Psoas muscle (tissue), 8 donors: ENCODE data around the gene TAF13. TPM values are rescaled to one million over a fixed set of nuclear protein-coding genes. Genes with fewer than 3 reads are reported as not detected.

Experiments used
- ATAC-seq, 4 donors: fragments of 200-7000 bp; cut with Tn5 transposase; one replicate each; pipeline ENCODE4 v1.9.1; 2020; ENCODE audit warnings: moderate library complexity in 3 of 4, mild to moderate bottlenecking in 2 of 4
- DNase-seq, 2 donors: peaks; one replicate each; pipeline ENCODE4 v3.0.0-alpha.2; 2020
- H3K27ac ChIP-seq: fragments of 200-600 bp; one replicate; pipeline ENCODE4 v1.8.0; 2022
- H3K27me3 ChIP-seq, 3 donors: fragments of 200-600 bp in 1 of 3; one replicate each; pipeline versions ENCODE4 v1.6.1 to v1.8.0; 2013 to 2022; ENCODE audit warnings: low read length in 2 of 3, mild to moderate bottlenecking in 2 of 3, moderate library complexity in 1 of 3; ENCODE audit not compliant: insufficient read depth in 3 of 3
- H3K36me3 ChIP-seq, 2 donors: fragments of 200-600 bp in 1 of 2; one replicate each; pipeline versions ENCODE4 v1.6.1 to v1.8.0; 2013 to 2022; ENCODE audit warnings: low read depth in 1 of 2, mild to moderate bottlenecking in 1 of 2, moderate library complexity in 1 of 2; ENCODE audit not compliant: insufficient read depth in 1 of 2
- H3K4me1 ChIP-seq: fragments of 200-600 bp; one replicate; pipeline ENCODE4 v1.8.0; 2022
- H3K4me3 ChIP-seq: fragments of 200-600 bp; one replicate; pipeline ENCODE4 v1.8.0; 2022; ENCODE audit warnings: mild to moderate bottlenecking
- H3K9me3 ChIP-seq: fragments of 200-600 bp; one replicate; pipeline ENCODE4 v1.8.0; 2022
- WGBS, 3 donors: extraction: QIAGEN DNeasy Blood & Tissue Kit; methylation state at CpG; one replicate each; pipeline versions ENCODE4 v1.1.6 to v1.1.7; 2013; 5-methylcytosine and 5-hydroxymethylcytosine counted together
- intact Hi-C, 2 donors: fragments of 100-400 bp; cut with DNase I; formaldehyde crosslinking; loops; one replicate each; pipeline versions ENCODE4 v1.11.0 to v1.14.2; 2022
- polyA plus RNA-seq, 3 donors: library from polyadenylated mRNA; stranded (reverse); fragments of 200-250 nt; gene quantifications; one replicate each; pipeline ENCODE4 v1.2.3, GENCODE V29; 2013
- total RNA-seq, 4 donors: library from RNA; stranded (reverse); fragmentation: NEBNext Ultra II Directional in 2 of 4; extraction: Animal tissue kit (Norgen Biotek cat#: 25700) in 2 of 4; gene quantifications; one replicate each; pipeline versions ENCODE4 v1.2.1 to v1.2.4, GENCODE V29; 2021 to 2023
- TF ChIP-seq, protein P1 (sequence below): fragments of 200-600 bp; IDR thresholded peaks from one replicate; pipeline ENCODE4 v1.8.0; 2022; ENCODE audit warnings: antibody characterized with exemption
- donor health status: healthy with polysubstance abuse.
- donor health status: DM: no; HTN: no; CAD: no; lungs with moderate emphysema.
- donor health status: Bipolar disorder and iron deficiency.
- donor health status: healthy.
- donor health status: DM: yes; HTN: yes; CAD: no.
- donor health status: DM: no; HTN: no; CAD: no.
- donor health status: DM: no; HTN: no; CAD: no.
- donor health status: DM: yes; HTN: yes; CAD: no.

The TAF13 gene
- total and polyA plus RNA-seq, 7 donors, result 61.5 to 228 (median 77.0) TPM

DNA sequence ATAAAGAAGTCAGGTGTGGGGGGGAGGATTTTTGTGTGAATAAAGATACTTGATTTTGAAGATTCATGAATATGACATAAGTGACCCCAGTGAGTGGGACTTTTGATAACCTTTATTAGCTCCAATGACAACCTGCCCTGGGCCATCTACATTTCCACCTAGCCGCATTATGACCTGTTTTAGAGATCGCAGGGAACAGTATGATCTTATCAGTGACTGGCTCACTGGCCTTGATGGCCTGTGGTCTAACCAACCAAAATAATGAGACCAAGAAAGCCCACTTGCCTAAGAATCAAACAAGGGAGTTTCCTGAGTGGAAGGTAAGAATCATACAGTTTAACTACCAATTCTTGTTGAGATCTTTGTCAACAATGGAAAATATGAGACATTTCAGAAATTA lies 39.9 kb upstream of the TAF13 start:
- TF ChIP-seq, protein P1, sequence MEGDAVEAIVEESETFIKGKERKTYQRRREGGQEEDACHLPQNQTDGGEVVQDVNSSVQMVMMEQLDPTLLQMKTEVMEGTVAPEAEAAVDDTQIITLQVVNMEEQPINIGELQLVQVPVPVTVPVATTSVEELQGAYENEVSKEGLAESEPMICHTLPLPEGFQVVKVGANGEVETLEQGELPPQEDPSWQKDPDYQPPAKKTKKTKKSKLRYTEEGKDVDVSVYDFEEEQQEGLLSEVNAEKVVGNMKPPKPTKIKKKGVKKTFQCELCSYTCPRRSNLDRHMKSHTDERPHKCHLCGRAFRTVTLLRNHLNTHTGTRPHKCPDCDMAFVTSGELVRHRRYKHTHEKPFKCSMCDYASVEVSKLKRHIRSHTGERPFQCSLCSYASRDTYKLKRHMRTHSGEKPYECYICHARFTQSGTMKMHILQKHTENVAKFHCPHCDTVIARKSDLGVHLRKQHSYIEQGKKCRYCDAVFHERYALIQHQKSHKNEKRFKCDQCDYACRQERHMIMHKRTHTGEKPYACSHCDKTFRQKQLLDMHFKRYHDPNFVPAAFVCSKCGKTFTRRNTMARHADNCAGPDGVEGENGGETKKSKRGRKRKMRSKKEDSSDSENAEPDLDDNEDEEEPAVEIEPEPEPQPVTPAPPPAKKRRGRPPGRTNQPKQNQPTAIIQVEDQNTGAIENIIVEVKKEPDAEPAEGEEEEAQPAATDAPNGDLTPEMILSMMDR, result no peak
- intact Hi-C loops, result no loop called here
- WGBS, 3 donors, result 94 to 100% (median 97%) methylated on average over 2 of the region's 2 CpGs

DNA sequence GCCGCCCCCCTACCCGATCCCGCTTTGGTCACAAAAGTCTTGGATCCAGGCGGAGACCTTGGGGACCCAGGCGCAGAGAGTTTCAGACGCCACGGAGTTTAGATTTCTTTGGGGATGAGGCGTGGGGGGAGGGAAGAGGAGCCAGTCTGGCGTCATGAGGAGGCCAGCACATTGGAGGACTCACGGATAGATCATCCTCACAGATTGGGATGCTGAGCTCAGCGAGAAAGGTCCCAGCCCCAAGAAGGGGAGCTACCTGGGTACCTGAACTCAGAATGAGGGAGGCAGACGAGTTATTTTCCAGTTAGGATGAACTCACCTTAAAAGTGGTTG lies 38.5 kb upstream of the TAF13 start:
- Histone ChIP-seq H3K27me3 (peaks cover 0 to 40% (median 0%) of the 10 kb centered on the region in 3 donors), H3K36me3 (no peaks in the 10 kb centered on the region), H3K4me1 (peaks cover 10% of the 10 kb centered on the region), H3K4me3 (peak overlapping the region; percentile 56), H3K9me3 (no peaks in the 10 kb centered on the region), H3K27ac (no peak overlapping the region)
- TF ChIP-seq, protein P1, result no peak
- DNase-seq (no peak), ATAC-seq (no peak)
- 6 to 10% (median 7%) methylated on average over 12 of the region's 12 CpGs for WGBS, 3 donors
- intact Hi-C loops, result loop anchor here in 1 of 2 donors (5.0 kb wide), 1 partner anchor 152 kb away; the partner anchor contains the start of gene CLCC1

More for the DNA sequence above, 39.9 kb upstream of the TAF13 start:
- peaks cover 0 to 40% (median 0%) of the 10 kb centered on the region in 3 donors for H3K27me3 ChIP-seq
- peaks cover 10% of the 10 kb centered on the region for H3K4me1 ChIP-seq
- ATAC-seq, result no peak
- no peaks in the 10 kb centered on the region for H3K36me3 ChIP-seq
- H3K27ac ChIP-seq, result no peak overlapping the region
- no peak overlapping the region for H3K4me3 ChIP-seq
- no peaks in the 10 kb centered on the region for H3K9me3 ChIP-seq
- DNase-seq, result no peak

DNA sequence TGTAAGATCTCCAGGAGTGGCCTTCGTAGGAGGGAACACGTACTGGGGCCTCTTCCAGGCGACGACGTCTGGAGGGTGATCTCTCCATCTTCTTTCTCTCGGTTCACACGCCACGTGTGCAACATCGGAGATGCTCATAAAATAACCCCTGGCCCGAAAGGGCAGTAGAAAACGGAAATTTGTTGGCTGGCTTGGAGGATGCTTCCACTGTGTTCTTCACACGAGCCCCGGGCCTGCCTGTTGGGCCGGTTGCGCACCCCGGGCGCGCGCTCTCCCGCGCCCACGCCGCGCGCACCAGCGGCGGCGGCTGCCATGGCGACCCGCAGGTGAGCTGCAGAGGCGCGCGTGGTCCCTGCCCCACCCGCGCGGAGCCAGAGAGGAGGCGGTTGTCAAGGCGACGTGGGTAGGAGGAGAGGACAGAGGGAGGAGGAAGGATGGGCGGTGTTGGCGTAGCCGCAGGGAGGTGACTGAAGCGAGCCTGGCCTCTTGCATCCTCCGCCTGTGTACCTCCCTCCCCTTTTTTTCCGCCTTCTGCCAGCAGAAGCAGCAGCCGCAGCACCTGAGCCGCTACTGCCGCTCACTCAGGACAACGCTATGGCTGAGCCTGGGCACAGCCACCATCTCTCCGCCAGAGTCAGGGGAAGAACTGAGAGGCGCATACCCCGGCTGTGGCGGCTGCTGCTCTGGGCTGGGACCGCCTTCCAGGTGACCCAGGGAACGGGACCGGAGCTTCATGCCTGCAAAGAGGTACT lies 38.0 kb upstream of the TAF13 start, which contains the start of gene ELAPOR1:
Gene ELAPOR1, plus strand, starts transcription at position 526 of the 752 bp plus-strand sequence. Its CDS starts 69 bp downstream, at position 595.
- peaks cover 10% of the 10 kb centered on the region for H3K4me1 ChIP-seq

DNA sequence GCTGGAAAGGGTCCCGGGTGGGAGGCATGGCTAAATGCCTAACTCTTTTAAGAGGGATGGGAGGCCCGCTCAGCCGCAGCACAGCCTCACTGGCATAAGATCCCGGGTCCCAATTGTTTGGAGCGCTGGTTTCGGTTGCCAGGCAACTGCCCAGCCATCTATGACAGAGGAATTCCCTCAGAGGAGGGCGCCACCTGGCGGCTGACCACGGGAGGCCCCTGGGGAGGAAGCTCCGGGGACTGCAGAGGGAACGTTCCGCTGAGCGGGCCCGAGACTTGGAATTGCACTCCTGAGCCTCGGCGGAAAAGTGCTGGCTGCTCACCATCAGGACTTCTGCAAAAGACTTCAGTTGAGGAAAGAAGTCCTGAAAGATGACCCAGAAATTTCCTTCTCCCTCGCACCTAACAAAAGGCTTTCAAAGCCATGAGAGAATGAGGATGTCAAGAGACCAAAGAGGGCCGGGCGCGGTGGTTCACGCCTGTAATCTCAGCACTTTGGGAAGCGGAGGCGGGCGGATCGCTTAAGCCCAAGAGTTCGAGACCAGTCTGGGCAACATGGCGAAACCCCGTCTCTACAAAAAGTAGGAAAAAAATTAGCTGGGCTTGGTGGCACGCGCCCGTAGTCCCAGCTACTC lies 37.0 kb upstream of the TAF13 start:
- Histone ChIP-seq H3K4me1 (peaks cover 10% of the 10 kb centered on the region), H3K27ac (no peak overlapping the region), H3K9me3 (no peaks in the 10 kb centered on the region), H3K36me3 (no peaks in the 10 kb centered on the region), H3K27me3 (peaks cover 0 to 37% (median 0%) of the 10 kb centered on the region in 3 donors), H3K4me3 (peak overlapping the region; percentile 56)
- peak; percentile 96 to 99 (median 97) for ATAC-seq
- intact Hi-C loops, result loop anchor here in 1 of 2 donors (5.0 kb wide), 1 partner anchor 150 kb away; the partner anchor contains the start of gene CLCC1
- TF ChIP-seq, protein P1, result peak; percentile 97
- 3 to 10% (median 7%) methylated on average over 31 of the region's 31 CpGs for WGBS, 3 donors
- peak; percentile 94 to 97 for DNase-seq

More for the DNA sequence above, 38.0 kb upstream of the TAF13 start, which contains the start of gene ELAPOR1:
- Histone ChIP-seq H3K36me3 (no peaks in the 10 kb centered on the region), H3K27me3 (peaks cover 0 to 40% (median 0%) of the 10 kb centered on the region in 3 donors), H3K9me3 (no peaks in the 10 kb centered on the region), H3K27ac (no peak within 1 kb of the TSS), H3K4me3 (peak within 1 kb of the TSS; percentile 56)
- TF ChIP-seq, protein P1, result no peak
- ATAC-seq, result peak in 3 of 4 donors; percentile 19 to 39 (median 33)
- peak; percentile 43 to 61 for DNase-seq
- intact Hi-C loops, result loop anchor here in 1 of 2 donors (5.0 kb wide), 1 partner anchor 151 kb away; the partner anchor contains the start of gene CLCC1
- 1 to 2% (median 2%) methylated on average over 48 to 56 of the region's 56 CpGs for WGBS, 3 donors
